CD4-positive, alpha-beta T cell treated with Interleukin-1 beta for 1 hour (primary cell): ENCODE data around the gene CFL1.
"Not testable (repeated sequence)": the region's sequence is repeated elsewhere in the genome, so short reads cannot be mapped to it uniquely, and the experiment has no call there.

ENCODE experiments used
- DNase-seq, 2 donors: peaks; one replicate each; pipeline ENCODE4 v3.0.0-alpha.2; 2020 to 2022

Gene CFL1

DNA sequence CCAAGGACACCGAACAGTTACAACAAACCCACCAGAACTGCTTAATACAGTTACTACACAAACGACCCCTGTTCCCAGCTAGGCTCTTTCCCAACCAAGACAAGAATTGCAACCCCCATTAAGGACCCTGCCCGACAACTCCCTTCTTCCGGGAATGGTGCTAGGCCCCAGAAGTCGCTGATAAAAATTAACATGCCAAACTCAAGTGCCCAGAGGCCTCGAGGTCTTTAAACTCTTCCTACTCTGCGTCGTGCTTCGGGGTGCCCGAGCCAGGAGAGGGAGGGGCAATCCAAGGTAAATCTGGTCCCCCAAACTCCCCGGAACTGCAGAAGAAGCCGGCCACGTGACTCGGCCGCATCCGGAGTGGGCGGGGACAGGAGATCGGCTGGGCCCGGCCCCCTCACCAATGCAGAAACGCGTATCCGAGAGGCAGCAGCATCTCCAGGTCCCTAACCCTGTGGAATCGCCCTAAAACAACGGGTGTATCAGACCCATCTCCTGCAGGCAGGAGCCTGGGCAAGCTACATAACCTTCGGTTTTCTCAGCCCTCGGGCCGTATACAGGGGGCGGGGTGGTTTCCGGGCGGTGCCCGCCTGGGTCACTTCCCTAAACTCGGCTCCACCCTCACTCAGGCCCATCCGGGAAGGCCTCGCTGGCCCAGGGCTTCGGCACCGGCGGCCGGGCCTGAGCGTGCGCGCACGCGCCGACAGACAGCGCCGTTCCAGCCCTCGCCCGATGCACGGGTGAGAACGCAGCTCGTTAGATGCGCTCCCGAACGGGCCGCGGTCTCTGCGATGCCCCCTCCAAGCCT is 1.1 kb downstream of the CFL1 start:
- DNase-seq, result peak; percentile 82 to 85

DNA sequence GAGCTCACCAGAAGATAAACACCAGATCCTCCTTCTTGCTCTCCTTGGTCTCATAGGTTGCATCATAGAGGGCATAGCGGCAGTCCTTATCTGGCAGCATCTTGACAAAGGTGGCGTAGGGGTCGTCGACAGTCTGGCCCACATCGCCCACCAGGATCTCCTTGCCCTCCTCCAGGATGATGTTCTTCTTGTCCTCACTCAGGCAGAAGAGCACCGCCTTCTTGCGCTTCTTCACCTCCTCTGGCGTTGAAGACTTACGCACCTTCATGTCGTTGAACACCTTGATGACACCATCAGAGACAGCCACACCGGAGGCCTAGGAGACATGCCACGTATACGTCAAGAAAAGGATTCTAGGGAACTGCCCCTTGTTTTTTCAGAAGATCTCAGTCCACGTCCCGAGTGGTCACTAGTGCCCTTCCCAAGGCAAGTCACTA is 2.0 kb downstream of the CFL1 start:
- no peak for DNase-seq

DNA sequence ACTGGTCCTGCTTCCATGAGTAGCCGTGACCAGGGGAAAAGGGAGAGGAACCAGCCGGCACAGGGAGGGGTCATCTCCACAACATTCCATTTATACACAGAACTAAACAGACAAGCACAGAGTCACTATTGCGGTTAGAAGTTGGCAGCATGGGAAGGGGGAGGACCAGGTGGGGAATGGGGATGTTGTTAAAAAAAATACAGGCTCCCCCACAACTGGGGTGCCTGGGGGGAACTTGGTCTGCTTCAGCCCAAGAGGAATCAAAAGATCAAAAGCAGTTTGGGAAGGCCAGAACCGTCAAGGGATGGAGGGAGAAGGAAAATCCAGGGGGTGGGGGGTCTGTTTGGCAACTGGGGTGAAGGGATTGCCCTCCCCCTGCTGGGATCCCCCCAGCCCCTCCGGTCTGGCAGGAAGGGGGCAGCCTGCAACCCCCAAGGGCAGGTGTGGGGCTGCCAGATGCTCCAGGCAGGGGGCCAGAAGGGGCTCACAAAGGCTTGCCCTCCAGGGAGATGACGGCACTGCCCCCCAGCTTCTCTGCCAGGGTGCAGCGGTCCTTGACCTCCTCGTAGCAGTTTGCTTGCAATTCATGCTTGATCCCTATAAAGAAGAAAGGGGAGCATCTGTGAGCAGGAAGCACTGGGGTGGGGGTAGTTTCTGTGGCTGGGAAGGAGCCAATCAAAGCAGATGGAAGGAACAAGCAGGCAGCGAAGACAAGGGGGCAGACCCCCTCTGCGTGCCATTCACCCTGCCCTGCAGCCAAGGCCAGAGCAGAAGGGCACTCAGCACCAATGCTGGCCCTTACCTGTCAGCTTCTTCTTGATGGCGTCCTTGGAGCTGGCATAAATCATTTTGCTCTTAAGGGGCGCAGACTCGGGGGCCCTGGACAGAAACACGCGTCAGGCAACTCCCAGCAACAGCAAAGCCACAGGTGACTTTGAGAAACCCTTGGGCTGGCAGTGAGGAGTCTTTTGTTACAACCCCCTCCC is 2.8 kb downstream of the CFL1 start:
- no peak for DNase-seq

DNA sequence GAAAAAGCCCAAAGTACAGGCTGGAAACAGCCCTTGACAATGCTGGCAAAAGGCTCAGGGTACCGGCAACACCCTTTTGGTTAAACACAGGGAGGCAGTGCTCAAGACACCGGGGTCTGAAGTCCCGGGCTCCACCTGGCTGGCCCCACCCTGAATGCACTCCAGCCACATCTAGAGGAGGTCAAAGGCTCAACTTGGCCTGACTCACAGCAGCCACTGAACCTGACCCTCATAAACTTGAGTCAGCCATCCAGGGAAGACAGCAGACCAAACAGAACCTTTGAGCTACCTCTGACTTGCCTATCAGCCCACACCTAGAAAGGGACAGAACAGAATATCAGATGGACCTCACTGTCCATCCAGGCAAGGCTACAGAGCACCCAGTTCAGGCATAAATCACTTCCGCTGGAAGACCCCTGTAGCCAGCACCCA is 3.8 kb downstream of the CFL1 start:
- no peak for DNase-seq

DNA sequence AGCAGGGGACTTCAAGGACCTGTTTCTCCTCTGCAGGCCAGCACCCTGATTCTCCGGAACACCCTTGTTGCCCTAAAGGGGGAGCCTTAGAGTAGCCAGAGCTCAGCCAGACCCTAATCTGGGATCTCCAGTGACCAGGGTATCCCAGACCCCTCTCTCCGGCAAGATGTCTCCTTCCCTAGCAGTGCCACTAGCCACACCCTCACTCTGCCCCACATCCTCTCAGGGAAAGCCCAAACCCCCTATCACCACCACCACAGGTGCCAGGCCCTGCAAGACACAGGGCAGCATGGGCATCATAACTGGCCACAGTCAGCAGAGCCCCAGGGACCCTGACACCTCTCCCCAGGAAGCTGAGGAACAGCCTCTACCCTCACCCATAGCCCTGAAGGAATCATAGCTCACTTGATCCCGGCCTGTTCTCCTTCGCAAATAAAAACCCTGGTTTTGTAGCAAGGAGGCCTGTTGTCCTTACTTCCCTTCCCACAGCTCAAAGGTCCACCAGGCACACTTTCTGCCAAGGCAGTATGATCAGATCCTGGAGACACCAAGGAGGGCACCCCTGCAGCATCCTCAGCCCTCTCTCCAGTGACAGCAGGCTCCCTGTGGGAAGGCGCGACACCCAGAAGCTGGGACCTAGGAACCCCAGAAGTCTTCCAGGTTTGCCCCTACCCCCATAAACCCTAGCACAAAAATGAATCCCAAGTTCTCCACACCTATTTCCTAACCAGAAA is 4.6 kb downstream of the CFL1 start:
- no peak for DNase-seq

DNA sequence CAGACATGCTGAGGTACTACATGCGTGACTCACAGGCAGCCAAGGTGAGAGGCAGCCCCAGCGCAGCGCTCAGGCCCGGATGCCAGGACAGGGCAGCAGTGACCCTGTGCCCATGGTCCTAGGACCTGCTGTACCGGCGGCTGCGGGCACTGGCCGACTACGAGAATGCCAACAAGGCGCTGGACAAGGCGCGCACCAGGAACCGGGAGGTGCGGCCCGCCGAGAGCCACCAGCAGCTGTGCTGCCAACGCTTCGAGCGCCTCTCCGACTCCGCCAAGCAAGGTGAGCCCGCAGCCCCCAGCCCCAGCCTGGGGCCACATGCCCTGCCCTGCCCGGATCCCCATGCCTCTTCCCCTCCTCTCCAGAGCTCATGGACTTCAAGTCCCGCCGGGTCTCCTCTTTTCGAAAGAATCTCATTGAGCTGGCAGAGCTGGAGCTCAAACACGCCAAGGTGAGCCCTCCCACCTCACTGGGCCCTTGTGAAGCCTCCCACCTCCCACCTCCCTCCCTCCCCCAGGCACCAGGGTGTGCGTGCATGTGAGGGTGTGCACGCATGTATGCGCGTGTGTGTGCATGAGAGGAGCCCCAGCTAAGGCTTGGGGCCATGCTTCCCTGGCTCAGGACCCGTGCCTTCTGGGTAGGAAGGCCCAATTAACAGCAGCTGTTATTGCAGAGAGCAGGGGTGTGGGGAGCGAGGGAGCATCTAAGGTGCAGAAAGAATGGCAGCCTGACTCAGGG is 5.3 kb downstream of the CFL1 start:
- DNase-seq, result no peak

DNA sequence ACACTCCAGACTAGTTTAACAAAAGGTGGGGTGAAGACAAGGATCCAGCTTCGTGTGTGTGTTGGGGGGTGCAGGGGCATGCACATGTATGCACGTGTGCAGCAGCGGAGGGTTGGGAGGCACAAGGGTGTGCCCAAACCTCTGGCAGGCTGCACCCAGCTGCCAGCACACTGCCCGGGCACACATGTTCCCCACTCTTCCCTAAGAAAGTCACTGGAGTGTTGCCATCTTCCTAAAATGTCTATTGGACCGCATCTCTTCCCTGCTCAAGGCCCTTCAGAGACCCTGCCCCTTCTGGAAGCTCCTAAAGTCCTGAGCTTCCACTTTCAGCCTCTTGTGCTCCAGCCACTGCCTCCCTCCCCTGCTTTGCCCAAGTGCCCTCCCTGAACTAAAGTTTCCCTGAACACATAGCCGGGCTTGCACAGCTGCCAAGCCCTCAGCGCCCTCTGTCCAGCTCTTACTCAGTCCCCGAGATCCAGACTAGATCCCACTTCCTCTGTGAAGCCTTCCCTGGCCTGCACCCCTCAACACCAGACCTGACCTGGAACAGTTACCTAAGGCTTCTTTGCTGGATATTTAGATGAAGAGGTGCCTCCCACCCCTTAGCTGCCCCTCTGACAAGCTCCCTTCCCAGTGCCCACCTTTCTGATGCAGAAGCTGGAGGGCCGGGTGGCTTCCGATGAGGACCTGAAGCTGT is 6.0 kb downstream of the CFL1 start:
- DNase-seq, result no peak

DNA sequence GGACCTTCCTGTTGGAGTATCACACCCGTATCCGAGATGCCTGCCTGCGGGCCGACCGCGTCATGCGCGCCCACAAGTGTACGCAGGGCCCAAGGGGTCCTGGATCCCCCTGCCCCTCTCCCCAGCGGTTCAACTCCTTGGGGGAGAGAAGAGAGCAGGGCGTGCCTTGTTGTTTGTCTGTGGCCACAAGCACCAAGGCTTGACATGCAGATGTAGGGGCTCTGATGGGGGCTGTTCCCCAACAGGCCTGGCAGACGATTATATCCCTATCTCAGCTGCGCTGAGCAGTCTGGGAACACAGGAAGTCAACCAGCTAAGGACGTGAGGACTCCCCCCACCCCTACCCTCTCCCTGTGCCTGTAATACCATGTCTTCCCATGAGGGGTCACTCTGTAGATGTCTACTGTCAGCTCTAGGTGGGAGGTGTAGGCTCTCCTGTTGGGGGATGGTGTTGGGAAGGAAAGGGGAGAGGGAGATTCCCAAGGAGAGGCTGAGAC is 6.8 kb downstream of the CFL1 start:
- DNase-seq, result peak in 1 of 2 donors; percentile 27

DNA sequence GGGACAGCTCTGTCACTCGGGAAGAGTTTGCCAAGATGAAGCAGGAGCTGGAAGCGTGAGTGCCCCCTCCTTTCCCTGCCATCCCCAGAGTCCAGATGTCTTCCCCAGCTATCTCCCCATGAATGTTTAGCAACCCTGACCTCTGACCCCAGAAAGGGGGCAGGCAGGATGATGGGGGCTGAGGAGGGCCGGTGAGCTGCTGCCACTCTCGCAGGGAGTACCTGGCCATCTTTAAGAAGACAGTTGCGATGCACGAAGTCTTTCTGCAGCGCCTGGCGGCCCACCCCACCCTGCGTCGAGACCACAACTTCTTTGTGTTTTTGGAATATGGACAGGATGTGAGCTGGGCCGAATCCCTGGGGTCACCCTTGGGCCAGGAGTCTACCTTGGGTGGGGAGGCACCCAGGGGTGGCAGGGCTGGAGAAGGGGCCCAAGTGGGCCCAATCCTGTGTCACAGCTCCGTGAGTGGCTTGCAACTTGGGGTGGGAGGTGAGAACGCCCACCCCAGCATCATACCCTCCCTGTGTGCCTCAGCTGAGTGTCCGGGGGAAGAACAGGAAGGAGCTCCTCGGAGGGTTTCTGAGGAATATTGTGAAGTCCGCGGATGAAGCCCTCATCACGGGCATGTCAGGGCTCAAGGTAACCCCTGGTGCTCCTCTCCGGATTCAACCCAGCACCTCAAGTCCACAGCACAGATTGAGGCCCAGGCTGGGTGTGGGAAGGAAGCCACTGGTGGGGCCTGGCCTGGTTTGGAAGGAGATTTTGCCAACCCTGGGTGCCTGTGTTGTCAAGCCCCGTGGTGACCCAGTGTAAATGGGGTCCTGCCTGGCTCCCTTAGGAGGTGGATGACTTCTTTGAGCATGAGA is 7.5 kb downstream of the CFL1 start:
- no peak for DNase-seq

DNA sequence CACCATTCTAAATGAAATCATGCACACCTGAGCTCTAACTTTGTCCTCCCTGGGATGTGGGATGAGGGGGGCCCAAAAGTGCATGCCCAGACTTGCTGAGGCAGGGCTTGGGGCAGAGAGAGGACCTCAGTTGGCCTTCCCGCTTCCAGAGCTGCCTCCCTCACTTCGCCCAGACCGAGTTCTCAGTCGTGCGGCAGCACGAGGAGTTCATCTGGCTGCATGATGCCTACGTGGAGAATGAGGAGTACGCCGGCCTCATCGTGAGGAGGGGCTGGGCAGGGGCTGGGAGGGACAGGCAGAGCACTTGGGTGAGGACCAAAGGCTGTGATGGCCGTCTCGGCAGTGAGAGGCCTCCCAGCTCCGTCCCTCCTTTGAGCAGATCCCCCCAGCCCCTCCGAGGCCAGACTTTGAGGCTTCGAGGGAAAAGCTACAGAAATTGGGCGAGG is 8.2 kb downstream of the CFL1 start:
- DNase-seq, result no peak

DNA sequence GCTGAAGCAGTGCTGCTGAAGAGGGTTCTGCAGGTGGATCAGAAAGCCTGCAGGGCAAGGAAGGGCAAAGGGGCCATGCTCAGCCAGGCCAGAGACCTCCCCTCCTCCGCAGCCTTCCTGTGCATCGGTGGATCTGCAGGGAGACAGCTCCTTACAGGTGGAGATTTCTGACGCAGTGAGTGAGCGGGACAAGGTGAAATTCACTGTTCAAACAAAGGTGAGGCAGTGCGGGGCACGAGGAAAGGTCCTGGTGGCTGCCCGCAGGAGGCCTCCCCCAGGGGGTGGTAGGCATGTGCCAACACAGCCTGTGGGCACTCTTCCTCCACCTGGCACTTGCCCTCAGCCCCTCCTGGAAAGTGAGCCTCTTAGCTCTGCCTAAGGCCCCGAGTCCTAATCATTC is 8.6 kb downstream of the CFL1 start:
- DNase-seq, result no peak

DNA sequence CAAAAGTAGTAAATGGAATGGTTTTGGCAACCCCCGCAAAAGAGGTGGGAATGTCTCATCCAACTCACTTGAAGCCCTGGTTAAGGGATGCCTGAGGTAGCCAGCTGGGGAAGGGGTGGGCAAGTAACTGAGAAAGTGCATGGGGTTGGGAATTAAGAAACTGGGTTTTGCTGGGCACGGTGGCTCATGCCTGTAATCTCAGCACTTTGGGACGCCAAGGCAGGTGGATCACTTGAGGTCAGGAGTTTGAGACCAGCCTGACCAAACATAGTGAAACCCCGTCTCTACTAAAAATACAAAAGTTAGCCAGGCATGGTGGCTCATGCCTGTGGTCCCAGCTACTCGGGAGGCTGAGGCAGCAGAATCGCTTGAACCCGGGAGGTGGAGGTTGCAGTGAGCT is 9.3 kb downstream of the CFL1 start:
- DNase-seq, result not testable (repeated sequence)

DNA sequence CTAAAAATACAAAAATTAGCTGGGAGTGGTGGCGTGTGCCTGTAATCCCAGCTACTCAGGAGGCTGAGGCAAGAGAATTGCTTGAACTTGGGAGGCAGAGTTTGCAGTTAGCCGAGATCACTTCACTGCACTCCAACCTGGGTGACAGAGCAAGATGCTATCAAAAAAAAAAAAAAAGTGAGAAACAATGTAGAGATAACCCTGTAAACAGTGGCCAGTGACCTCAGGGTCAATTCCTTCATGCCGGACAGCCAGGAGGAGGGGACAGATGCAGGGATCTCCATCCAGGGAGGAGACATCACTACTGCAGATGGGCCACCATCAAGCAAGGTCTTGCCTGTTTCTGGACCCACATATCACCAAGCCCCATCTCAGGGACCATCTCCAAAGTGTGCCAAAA is 10.2 kb downstream of the CFL1 start:
- DNase-seq, result no peak

DNA sequence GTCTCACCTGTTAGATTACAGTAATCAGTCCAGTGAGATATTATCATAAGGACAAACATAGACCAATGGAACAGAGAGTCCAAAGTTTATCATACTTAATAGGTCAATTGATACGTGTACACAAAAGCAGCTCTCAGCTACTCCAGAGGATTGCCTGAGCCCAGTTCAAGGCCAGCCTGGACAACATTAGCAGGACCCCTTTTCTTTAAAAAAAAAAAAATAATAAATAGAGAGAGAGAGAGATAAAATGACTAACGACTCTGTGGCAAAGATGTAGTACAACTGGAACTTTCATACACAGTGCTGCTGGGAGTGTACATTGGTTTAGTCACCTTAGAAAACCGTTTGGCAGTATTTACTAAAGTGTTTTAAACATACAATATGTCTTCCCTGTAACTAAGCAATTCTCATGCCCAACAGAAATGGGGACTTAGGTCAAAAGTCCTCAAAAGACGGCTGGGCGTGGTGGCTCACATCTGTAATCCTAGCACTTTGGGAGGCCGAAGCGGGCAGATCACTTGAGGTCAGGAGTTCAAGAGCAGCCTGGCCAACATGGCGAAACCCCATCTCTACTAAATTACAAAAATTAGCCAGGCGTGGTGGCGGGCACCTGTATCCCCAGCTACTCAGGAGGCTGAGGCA is 13.6 kb downstream of the CFL1 start:
- no peak for DNase-seq

DNA sequence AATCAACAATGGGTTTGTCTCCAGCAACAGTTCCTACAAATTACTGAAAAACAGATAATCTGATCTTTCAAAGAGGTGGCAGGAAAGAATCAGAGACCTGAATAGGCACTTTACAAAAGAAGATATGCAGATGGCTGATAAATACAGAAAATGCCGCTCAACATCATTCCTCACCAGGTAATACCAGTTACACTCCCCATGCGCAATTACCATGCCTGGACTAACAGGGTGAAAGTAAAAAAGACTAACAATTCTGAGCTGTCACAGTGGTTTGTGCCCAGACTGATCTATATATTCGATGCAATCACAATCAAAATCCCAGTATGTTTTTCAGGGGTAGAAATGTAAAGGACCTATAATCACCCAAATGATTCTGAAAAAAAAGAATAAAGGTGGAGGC is 14.2 kb downstream of the CFL1 start:
- no peak for DNase-seq

DNA sequence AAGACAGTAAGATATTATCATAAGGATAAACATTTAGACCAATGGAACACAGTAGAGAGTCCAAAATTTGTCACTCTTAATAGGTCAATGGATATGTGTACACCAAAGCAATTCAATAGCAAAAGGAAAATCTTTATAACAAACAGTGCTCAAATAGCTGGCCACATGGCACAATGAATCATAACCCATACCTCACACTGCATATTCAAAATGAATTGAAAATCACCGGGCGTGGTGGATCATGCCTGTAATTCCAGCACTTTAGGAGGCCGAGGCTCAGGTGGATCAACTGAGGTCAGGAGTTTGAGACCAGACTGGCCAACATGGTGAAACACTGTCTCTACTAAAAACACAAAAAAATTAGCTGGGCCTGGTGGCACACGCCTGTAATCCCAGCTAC is 15.8 kb downstream of the CFL1 start:
- DNase-seq, result no peak

DNA sequence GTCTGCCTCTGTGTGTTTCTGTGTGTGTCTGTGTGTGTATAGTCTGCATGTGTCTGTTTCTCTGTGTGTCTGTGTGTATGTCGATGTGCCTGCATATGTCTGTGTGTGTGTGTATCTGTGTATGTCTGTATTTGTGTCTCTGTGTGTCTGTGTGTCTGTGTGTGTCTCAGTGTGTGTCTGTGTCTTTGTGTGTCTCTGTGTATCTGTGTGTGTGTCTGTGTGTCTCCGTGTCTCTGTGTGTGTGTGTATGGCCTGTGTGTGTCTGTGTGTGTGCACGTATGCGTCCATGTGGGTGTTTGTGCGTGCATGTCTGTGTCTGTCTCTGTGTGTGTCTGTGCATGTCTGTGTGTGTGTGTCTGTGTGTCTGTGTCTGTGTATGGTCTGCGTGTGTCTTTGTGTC is 23.8 kb downstream of the CFL1 start:
- no peak for DNase-seq

DNA sequence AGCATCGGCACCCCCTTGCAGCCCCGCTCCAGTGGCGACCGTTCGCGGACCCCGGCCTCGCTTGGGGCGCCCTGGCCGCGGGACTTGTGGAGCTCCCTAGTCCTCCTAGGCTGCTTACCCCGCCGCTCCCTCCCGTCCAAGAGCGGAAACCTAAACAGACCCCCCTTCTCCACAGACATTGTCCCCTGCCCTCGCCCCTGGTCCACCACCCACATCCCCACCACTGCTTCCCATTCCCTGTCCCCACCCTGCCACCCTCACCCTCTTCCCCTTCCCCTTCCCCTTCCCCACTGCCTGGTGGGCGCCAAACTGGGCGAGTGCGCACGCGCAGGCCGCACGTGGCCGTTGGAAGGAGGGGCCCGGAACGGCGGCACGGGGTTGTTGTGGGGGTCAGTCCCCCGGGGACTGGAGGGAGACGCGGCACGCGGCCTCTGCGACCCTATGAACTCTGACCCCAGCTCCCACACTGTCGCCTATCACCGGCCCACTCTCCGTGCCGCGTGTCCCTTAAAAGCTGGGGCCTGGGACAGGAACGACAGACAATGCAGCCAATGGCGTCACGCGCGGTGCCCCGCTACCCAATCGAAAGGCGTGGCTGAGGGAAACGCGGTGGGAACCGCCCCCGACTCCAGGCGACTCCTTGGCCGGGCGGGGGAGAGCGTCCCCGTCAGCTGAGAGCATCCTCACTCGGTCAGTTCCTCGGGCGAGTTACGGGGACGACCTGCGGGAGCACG is 24.5 kb downstream of the CFL1 start, which contains the start of gene SNX32:
Gene SNX32, plus strand, starts transcription at position 667 of the 734 bp plus-strand sequence. CDS start 103 bp downstream, outside the sequence.
- peak; percentile 93 to 95 for DNase-seq

DNA sequence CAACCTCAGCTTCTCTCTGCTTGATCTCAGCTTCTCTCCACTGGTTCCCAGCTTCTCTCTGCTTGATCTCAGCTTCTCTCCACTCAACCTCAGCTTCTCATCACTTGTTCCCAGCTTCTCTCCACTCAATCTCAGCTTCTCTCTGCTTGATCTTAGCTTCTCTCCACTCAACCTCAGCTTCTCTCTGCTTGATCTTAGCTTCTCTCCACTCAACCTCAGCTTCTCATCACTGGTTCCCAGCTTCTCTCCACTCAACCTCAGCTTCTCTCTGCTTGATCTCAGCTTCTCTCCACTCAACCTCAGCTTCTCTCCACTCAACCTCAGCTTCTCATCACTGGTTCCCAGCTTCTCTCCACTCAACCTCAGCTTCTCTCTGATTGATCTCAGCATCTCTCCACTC is 25.7 kb downstream of the CFL1 start:
- not testable (repeated sequence) for DNase-seq
